GM18907 (cell line): Measurements from ENCODE around the gene NGF.

Experiments
- ATAC-seq: cut with Tn5 transposase; IDR thresholded peaks from one replicate; pipeline ENCODE4 v1.9.1; 2021; ENCODE audit warnings: mild to moderate bottlenecking, moderate library complexity; ENCODE audit not compliant: unreplicated experiment

Gene NGF

DNA sequence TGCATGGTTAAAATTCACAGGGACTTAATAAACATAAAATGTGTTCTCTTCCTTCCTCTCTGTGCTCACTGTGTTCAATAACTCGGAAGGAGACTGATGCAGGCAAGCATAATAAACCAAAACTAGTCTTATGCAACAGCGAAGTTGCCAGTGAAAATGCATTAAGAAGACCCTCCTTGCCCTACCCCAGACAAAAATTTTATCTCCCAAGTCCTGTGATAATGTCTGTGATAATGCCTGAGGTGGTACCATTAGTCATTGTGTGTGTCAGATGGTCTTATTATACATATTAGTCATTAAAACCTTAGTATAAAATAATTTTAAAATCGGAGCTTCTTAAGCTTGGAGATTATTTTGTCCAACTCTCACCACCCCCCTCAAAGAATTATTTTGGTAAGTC is 97.8 kb downstream of the NGF start:
- ATAC-seq, result no peak

DNA sequence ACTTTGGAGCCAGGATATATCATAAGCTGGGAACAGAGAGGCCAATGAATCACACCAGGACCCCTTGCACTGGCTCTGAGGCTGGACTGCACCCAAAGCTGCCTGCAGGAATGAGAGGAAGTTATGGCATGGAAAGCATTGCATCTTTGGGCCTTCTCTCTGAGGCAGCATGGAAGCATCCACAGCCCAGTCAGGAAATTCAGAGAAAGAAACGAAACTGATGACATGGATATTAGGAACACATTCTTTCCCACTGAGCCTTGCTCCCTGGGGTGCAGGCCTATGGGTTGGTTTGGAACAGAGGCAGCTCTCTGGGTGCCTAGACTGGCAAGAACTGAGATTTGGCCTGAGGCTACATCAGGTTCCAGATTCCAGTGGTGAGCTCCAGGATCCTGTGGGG is 98.6 kb downstream of the NGF start:
- ATAC-seq, result no peak

DNA sequence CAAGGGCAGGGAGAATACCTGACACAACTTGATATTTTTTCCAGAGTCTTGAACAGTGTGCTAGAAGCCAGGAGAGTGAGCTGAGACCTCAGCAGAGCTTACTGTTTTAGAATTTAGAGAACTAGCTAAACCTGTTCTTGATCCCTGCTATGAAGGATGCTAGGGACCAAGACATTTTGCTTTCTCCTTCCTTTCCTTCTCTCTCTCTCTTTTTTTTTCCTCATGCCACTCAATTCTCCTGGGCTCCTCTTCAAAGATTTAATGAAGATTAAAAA is 99.0 kb downstream of the NGF start:
- no peak for ATAC-seq

DNA sequence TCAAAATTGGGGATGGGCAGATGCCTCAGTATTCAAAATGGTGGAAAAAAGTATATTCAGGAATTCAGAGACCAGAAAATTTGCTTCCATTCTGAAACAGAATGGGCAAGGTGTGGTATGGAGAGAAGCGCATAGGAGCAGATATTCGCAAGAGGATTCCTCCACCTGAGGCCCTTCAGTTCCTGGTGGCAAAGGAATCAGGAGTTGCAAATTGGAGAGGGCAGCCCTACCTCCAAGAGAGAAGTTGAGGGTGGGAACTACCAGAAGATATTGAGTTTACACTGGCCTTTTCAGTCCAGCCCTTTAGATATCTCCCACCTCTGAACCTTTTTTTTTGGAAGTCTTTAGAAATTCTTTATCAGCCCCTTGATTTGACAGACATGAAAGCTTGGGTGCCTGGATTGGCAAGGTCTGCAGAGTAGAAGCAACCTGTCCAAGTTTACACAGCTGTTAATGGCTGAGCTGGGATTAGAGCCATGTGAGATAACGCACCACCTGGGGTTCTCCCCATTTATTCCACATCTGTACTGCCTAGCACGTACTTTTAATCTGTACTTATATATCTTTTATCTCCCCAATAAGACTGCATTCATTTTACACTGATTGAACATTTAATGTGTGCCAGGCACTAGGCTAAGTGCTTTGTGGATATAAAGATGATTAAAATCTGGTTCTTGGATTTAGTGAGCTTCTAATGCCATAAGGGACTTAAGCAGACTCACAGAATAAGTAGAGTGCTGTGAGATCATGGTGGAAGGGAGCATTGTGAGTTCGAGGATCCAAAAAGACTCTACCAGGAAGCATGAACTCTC is 99.5 kb downstream of the NGF start:
- ATAC-seq, result no peak

DNA sequence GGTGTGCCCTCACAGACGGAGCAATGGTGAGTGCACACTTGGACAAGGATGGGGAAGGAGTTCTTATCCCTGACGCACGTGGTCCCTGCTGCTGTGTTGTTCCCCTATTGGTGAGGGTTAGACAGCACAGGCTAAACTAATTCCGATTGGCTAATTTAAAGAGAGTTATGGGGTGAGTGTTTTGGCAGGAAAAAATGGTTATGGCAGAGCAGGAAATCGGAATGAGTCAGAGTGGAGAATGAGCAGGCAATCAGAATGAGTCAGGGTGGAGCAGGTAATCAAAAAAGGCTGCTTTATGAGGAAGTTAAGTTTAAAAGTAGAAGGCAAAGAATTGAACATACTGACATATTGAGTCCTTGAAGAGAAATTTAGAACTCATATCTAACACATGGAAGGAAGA is 100.5 kb downstream of the NGF start:
- no peak for ATAC-seq

DNA sequence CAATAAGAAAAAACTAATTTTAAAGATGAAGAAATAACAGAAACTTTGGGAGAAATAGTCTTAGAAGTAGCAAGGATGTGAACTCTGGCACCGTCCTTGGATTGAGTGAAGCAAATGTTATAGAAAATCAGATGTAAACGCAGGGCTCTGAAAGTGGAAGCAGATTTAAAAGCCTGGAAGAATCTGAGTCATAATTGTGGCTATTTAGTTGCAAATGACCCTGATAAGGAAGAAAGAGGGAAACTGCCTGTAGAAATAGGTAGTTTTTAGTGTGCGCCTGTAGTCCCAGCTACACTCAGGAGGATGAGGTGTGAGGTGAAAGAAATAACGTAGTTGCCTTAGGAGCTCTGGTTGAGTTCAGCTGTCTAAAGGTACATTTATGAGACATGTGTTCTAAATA is 101.0 kb downstream of the NGF start:
- ATAC-seq, result no peak
